Measurements from ENCODE around the gene TOP1. TPM values are rescaled to one million over a fixed set of nuclear protein-coding genes. Genes with fewer than 3 reads are reported as not detected.
A peak's percentile ranks its signal among the peaks of the same experiment; 100 is the strongest.

TOP1 gene
- total and polyA plus RNA-seq, 4 donors, result 39.7 to 62.7 (median 51.7) TPM

GRCh38 chr20:41169162-41169690 lies 140.6 kb downstream of the TOP1 start:
- no peak overlapping the region for H3K9ac ChIP-seq (ENCODE audit: insufficient read depth in 1 of 2, low read length in 2 of 2)
- ATAC-seq (ENCODE audit: insufficient read depth, low FRiP score) (no peak), DNase-seq (no peak)
- H3K4me1 ChIP-seq (ENCODE audit: control insufficient read depth in 5 of 5, insufficient read depth in 5 of 5, low read length in 5 of 5), result peaks cover 0 to 15% (median 6%) of the 10 kb centered on the region in 5 donors
- H3K9me3 ChIP-seq (ENCODE audit: control insufficient read depth in 4 of 4, insufficient read depth in 3 of 4, low read length in 3 of 4), result no peaks in the 10 kb centered on the region
- no peaks in the 10 kb centered on the region for H3K27me3 ChIP-seq (ENCODE audit: control insufficient read depth in 3 of 3, insufficient read depth in 3 of 3, low read length in 2 of 3)
- no peak overlapping the region for H3K27ac ChIP-seq (ENCODE audit: low read depth in 1 of 2, low read length in 1 of 2)
- 95 to 97% methylated on average over 9 of the region's 9 CpGs for WGBS, 2 donors
- H3K36me3 ChIP-seq (ENCODE audit: control insufficient read depth in 4 of 4, insufficient read depth in 4 of 4, low read length in 4 of 4), result peaks cover 11 to 76% (median 67%) of the 10 kb centered on the region in 4 donors
- no peak overlapping the region for H3K4me3 ChIP-seq
- no peak for TF ChIP-seq CTCF (IDR thresholded peaks at IDR 0.05; ENCODE audit: control extremely low read depth, extremely low read depth)

- TF ChIP-seq CTCF (IDR thresholded peaks at IDR 0.05; ENCODE audit: control extremely low read depth, extremely low read depth), result no peak
- Histone ChIP-seq H3K27me3 (ENCODE audit: control insufficient read depth in 3 of 3, insufficient read depth in 3 of 3, low read length in 2 of 3) (no peaks in the 10 kb centered on the region), H3K9me3 (ENCODE audit: control insufficient read depth in 4 of 4, insufficient read depth in 3 of 4, low read length in 3 of 4) (no peaks in the 10 kb centered on the region), H3K27ac (ENCODE audit: low read depth in 1 of 2, low read length in 1 of 2) (peak overlapping the region in 1 of 2 donors; percentile 14), H3K36me3 (ENCODE audit: control insufficient read depth in 4 of 4, insufficient read depth in 4 of 4, low read length in 4 of 4) (peaks cover 8 to 76% (median 69%) of the 10 kb centered on the region in 4 donors), H3K4me1 (ENCODE audit: control insufficient read depth in 5 of 5, insufficient read depth in 5 of 5, low read length in 5 of 5) (peaks cover 0 to 15% (median 6%) of the 10 kb centered on the region in 5 donors), H3K4me3 (no peak overlapping the region), H3K9ac (ENCODE audit: insufficient read depth in 1 of 2, low read length in 2 of 2) (no peak overlapping the region)
- 92% methylated on average over 14 of the region's 14 CpGs for WGBS, 2 donors
- DNase-seq, result no peak
- ATAC-seq (ENCODE audit: insufficient read depth, low FRiP score), result no peak
Measured at GRCh38 chr20:41169791-41170351, 141.2 kb downstream of the TOP1 start.

- Histone ChIP-seq H3K4me1 (ENCODE audit: control insufficient read depth in 5 of 5, insufficient read depth in 5 of 5, low read length in 5 of 5) (peaks cover 0 to 15% (median 6%) of the 10 kb centered on the region in 5 donors), H3K4me3 (no peak overlapping the region), H3K9ac (ENCODE audit: insufficient read depth in 1 of 2, low read length in 2 of 2) (no peak overlapping the region), H3K27ac (ENCODE audit: low read depth in 1 of 2, low read length in 1 of 2) (peak overlapping the region in 1 of 2 donors; percentile 14), H3K36me3 (ENCODE audit: control insufficient read depth in 4 of 4, insufficient read depth in 4 of 4, low read length in 4 of 4) (peaks cover 5 to 72% (median 64%) of the 10 kb centered on the region in 4 donors), H3K27me3 (ENCODE audit: control insufficient read depth in 3 of 3, insufficient read depth in 3 of 3, low read length in 2 of 3) (no peaks in the 10 kb centered on the region), H3K9me3 (ENCODE audit: control insufficient read depth in 4 of 4, insufficient read depth in 3 of 4, low read length in 3 of 4) (no peaks in the 10 kb centered on the region)
- no peak for DNase-seq
- ATAC-seq (ENCODE audit: insufficient read depth, low FRiP score), result no peak
- 93 to 94% methylated on average over 6 of the region's 6 CpGs for WGBS, 2 donors
- TF ChIP-seq CTCF (IDR thresholded peaks at IDR 0.05; ENCODE audit: control extremely low read depth, extremely low read depth), result no peak
Measured at GRCh38 chr20:41170386-41171105, 141.9 kb downstream of the TOP1 start.

Measured in lung (tissue), 12 donors.